GM18873 (cell line): ENCODE data around the gene CHI3L2.

Experiments used
- ATAC-seq: cut with Tn5 transposase; IDR thresholded peaks from one replicate; pipeline ENCODE4 v1.9.1; 2021; ENCODE audit warnings: mild to moderate bottlenecking, moderate library complexity, moderate number of reproducible peaks; ENCODE audit not compliant: unreplicated experiment, low FRiP score

The CHI3L2 gene

GRCh38 chr1:111218701-111219556 lies 8.6 kb upstream of the CHI3L2 start:
- no peak for ATAC-seq

DNA sequence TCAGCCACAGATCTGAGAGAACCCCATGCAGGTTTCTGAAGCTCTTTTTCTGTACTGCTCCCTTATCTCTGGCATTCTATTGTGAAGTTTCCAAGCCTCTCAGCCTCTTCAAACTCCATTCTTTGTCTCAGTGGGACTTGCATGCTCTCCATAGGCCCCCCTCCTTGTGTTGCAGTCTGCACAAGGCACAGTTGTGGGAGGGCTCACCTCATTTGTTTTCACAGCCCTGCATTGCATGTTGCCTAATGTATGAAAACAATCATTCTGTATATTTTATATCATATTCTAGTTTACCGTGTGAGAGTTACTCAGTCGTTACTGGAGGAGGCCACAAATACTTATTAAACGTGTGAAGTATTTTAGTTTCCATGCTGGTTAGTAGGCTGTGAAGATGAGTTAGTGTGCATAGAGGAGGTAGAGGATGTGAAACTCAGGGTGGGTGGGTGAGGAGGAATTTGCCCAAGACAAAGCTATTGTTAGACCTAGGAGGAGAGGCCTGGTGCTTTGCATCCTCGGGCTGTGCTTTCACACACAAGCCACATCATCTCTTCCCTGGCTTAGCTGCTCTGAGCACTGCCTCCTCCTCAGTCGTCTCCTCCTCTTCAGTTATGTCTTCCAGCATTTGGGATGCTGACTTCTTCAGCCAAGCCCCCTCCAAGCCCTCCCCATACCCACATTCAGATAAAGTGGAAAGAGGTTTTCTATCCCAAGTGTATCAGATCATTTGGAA lies 7.8 kb upstream of the CHI3L2 start:
- no peak for ATAC-seq

DNA sequence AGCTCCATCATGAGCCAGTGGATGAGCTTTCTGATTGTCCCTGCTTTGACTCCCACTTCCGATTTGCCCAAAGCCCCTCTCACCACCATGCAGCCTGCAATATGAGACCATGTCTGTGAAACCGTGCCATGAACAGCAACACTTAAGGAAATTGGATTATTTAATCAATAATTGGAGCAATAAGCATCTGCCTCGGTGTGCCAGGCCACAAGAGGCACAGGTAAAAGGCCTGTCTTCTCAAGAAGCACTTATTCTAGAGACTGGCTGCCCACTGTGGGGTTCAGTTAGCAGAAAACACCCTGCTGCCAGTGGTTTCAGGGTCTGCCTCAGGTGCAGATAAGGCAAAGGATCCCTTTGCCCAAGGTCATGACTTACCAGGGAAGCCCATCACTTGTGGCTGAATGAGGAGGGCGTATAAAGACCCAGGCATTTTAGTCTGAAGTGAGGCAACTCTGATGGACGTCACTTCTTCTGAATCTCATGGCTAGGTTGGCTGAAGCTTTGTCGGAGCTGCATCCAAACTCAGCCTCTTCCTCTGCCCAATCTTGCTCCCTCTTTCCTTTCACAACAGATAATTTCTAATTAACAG lies 7.1 kb upstream of the CHI3L2 start:
- ATAC-seq = no peak

DNA sequence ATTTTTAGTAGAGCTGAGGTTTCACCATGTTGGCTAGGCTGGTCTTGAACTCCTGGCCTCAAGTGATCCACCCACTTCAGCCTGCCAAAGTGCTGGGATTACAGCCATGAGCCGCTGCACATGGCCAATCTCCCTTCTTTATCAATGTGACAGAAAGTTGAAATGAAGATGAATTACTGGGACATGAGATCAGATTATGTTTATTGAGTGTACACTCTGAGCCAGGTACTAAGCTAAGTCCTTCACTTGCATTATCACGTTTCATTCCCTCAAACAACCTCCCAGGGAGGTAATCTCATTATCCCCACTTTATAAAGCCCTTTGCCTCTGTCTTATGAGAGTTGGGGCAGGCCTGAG lies 6.3 kb upstream of the CHI3L2 start:
- no peak for ATAC-seq

DNA sequence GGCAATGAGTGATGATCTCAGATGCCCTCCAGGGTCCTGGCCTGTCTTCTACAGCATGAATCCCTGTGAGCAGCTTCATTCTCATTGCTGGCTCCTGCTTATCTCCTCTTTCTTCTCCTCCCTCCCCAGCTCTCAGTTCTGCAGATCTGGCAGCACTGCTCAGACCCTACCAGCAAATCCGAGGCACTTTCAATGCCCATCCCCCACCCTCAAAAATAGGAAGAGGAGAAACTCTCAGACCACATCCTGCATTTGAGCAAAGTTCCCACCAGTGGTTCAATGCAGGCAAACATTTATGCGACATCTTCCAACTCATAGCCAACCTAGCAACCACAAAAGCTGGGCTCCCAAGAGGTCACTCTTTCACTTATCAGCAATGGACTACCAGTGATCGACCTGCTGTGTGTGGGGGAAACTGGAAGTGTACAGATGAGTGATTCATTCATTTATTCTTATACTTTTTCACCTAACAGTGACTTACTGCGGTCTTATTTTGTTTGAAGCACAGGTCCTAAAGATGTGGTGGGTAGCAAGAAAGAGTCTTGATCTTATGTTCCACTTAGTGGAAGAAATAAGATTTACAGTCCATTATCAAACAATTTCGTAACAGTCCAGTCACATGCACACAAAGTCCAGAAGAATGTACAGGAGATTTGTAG lies 5.8 kb upstream of the CHI3L2 start:
- ATAC-seq = peak; percentile 57

- ATAC-seq = no peak
Observed at GRCh38 chr1:111222308-111223125, 5.0 kb upstream of the CHI3L2 start.

DNA sequence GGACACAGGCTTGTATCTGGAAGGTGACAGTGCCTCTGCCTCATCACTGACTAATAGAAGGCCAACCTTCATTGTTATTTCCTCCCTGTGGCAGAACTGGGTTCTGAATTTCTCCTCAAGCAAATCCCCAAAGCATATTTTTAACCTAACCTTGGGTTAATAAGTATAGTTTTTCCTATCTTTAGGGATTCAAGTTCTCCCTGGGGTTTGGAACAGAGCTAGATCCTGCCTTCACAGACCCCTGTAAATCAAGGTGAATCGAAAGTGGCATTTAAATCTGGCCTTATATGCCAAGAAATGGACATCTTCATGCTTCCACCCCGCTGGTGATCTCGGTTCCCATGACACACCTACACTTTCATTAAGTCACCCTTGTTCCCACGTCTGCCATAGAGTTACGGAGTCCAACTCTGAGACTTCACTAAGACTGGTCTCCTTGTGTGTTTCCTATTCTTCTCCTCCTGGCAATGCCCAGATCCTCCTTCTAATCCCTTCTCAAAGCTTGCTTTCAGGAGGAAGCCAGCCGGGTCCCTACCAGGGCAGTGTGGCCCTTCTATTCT lies 4.3 kb upstream of the CHI3L2 start:
- no peak for ATAC-seq

- no peak for ATAC-seq
Observed at GRCh38 chr1:111225091-111225490, 2.4 kb upstream of the CHI3L2 start.

DNA sequence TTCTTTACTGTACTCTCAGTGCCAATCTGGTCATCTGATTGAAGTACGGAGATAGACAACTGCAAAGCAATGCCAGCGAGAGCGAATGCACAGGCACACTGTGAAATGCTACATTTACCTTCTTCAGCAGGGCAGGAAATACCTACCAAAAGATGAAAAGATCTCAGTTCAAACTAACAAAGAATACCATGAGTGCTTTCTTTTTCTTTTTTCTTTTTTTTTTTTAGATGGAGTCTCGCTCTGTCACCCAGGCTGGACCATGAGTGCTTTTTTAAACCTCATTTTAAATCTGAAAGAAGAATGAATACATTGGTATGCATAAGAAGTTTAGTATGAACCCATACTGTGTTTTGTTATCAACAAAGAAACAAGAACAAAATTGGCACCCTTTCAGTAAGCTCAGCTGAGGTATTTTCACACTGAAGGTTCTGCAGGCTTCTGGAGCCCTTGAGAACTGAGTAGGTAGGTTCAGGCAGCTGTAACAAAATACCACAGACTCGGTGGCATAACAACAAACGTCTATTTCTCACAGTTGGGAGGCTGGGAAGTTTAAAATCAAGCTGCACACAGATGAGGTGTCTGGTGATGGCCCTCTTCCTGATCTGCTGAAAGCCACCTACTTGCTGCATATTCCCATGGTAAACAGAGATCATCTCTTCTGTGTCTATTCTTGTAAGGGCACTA lies 1.7 kb upstream of the CHI3L2 start:
- ATAC-seq = no peak

DNA sequence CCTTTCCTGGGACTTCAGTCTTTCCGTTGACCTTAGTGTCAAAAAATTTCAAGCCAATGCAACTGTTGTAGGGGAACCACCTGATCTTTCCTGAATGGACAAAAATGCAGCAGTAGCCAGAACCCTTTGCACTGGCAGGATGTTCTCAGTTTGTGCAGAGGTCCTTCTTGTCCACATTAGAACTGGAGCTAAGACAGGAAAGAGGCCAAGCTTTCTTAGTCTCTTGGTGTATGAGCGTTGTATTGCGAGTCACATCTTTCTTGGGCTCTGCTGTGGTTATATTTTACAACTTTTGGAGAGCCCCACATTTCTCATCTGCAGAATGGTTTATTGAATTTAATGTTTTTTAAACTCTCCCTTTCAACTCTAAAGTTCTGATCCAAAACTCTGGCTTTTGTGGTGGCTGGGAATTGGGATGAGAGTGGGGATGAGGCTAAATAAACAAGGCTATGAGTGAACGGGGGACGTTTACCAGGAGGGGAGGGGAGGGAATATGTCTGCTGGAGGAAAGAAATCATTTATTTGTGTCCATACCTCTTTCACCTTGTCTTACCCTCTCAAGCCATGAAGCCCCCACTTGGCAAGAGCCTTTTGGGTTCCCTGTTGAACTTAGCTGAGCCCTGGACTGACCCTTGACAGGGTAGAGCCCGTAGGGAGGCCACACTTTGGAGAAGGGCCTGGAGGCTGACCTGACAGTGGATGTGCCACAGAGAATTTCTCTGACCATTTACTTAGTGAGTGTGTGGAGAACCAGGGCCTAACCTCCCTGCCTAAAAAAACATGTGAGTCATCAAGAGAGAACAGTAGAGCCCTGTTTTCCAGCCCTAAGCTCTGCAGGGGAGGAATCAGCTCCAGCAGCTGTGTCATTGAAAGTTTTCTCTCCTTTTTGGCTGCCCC lies 586 bp downstream of the CHI3L2 start:
- ATAC-seq = no peak

DNA sequence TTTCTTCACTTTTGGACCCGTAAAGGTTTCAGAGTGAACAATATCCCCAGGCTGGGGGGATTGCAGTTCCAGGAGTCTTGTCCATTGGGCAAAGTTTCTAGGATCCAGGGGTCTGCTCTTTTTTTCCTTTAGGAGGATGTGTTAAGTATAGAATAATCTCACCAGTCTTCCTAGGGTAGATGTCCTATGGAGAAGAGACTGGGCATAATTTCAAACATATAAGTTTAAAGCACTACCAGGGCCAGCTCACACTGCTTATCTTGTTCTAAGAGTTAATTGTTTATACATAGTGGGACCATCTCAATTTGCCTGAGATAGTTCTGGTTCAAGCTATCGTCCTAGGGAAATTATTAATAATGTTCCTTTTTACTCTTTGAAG lies 1.2 kb downstream of the CHI3L2 start:
- ATAC-seq = no peak

GRCh38 chr1:111232134-111232533 lies 4.6 kb downstream of the CHI3L2 start:
- no peak for ATAC-seq

DNA sequence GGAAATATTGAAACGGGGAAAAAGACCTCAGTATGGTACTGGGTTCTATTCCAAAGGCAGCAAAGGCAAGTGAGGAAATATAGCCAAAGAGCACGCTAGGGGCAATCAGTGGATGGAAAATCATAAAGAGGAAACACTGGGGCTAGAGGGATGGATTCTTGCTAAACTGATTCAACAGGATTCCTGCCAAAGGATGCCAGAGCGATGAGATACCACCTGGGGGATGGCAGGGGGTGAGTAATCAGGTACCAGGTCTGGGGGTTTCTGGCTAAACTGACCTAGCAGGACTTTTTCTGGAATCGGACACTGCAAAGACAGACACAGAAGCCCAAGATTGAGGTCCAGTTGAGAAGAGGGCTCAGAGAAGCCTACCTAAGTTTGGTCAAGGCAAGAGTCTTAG lies 6.7 kb downstream of the CHI3L2 start:
- no peak for ATAC-seq

GRCh38 chr1:111234866-111235265 lies 7.4 kb downstream of the CHI3L2 start:
- no peak for ATAC-seq

- no peak for ATAC-seq
Observed at GRCh38 chr1:111236379-111236778, 8.9 kb downstream of the CHI3L2 start.

- no peak for ATAC-seq
Observed at GRCh38 chr1:111236806-111237205, 9.3 kb downstream of the CHI3L2 start.

DNA sequence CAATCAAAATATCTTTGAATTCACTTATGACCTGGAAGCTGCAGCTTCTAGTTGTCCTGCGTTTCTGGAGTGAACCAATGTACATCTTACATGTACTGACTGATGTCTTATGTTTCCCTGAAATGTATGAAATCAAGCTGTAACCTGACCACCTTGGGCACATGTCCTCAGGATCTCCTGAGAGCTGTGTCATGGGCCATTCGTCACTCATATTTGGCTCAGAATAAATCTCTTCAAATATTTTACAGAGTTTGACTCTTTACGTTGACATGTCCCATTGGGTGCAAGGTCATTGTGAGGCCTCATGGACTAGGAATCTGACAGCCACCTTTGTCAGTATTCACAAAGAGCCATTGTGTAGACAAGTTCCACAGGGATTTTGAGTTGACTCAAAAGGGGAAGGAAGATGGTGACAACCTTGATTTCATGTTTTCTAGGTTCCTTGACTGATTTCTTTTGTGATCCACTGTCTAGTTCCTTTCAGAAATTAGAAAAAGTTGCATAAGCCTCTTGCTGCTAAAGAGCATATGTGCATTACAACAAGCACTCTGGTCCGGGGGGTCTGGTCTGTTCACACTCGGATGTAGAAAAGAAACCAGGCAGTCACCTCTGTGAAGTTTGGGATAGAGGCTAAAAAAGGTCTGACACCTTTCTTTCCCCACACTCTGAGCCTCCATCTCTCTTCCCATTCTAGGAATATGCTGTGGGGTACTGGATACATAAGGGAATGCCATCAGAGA lies 10.7 kb downstream of the CHI3L2 start:
- ATAC-seq = no peak

- no peak for ATAC-seq
Observed at GRCh38 chr1:111241797-111242196, 14.3 kb downstream of the CHI3L2 start.
